ENCODE data around the gene FAM43B.

Gene FAM43B

DNA sequence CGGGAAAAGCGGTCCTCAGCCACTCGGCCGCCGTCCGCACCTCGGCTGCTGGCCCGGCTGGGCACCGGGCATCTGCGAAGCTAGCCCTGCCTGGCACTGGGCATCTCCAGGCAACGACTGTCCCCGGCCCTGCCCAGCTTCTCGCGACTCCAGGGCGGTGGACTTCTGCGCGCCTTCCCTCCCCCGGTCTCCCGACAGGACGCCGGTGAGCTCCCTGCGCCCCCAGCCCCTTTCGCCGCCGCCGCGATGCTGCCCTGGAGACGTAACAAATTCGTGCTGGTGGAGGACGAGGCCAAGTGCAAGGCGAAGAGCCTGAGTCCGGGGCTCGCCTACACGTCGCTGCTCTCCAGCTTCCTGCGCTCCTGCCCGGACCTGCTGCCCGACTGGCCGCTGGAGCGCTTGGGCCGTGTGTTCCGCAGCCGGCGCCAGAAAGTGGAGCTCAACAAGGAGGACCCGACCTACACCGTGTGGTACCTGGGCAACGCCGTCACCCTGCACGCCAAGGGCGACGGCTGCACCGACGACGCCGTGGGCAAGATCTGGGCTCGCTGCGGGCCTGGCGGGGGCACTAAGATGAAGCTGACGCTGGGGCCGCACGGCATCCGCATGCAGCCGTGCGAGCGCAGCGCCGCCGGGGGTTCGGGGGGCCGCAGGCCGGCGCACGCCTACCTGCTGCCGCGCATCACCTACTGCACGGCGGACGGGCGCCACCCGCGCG lies 514 bp downstream of the FAM43B start:
- DNase-seq = no peak

DNA sequence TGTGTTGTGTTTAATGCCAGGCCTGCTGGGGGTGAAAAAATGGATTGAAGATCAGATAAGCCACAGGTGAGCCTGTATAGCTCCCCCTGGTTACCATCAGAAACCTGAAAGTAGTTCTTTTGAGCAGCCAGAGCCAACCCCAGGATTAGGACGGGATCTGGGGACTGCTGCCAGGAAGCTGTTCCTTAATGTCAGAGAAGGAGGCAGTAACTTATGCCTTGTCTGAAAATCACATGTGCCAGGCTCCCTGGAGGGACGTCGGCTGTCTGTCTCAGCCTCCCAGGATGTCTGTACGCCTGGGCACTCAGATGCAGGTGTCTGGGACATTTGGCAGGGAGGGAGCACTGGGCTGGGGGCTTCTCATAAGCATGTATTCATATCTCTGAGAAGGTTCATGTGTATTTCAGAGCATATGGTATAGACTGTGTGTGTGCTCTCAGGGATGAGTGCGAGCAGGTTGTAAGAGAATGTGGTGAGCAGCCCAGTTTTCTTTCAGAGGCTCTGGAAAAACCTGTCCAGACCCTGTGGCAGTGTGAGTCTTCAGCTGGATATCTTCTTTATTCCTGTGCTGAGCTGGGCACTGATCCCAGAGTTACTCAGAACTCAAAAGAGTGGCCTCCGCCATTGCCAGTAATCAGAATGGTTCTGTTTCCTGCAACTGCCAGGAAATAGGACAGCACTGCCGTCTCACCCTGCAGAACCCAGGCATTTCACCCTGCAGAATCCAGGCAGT lies 2.8 kb downstream of the FAM43B start:
- DNase-seq = no peak

DNA sequence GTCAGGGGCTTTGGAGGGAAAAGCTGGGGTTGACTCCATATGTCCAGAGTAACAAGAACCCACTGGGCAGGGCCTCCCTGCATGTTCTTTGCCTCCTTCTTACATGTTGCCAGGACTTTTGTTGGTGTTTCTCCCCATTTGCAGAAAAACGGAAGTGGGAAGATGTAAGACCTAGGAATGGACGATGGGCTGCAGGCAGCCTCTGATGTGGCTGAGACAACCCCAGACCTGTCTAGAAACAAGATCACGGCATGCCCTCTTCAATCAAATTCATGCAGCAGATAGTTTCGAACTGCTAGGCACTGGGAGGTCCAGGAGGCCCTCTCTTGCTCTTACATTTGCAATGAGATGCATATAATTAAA lies 3.4 kb downstream of the FAM43B start:
- DNase-seq = no peak

DNA sequence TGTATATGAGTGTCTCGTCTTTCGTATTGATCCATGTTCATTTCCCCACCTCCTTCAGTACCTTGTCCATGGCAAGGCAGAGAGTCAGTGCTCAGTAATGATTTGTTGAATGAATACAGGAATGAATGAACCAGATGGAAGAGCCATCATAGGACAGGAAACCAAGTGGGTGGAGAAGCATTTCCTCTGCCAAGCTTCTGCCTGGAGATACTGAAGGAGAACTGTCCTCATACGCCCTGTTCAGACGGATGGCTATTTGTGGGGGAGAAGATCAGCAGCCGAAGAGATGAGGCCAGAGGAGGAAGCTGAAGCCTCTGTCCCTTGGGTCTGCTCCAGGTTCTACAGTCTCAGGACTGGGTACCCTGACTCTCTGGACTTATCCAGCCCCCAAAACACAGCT lies 5.8 kb downstream of the FAM43B start:
- no peak for DNase-seq

DNA sequence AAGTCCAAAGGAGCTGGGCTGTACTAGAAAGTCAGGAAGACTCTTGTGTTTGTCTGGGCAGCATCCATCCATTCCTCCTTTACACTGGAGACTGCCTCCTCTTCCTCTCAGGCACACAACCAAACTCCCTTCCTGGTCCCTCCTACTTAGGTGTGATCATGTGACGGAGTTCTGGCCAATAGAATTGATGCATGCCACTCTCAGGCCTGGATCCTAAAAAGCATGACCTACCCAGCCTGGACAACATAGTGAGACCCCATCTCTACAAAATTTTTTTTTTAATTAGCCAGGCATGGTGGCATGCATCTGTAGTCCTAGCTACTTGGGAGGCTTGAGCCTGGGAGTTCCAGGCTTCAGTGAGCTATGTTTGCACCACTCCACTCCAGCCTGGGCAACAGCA lies 8.6 kb downstream of the FAM43B start:
- no peak for DNase-seq

DNA sequence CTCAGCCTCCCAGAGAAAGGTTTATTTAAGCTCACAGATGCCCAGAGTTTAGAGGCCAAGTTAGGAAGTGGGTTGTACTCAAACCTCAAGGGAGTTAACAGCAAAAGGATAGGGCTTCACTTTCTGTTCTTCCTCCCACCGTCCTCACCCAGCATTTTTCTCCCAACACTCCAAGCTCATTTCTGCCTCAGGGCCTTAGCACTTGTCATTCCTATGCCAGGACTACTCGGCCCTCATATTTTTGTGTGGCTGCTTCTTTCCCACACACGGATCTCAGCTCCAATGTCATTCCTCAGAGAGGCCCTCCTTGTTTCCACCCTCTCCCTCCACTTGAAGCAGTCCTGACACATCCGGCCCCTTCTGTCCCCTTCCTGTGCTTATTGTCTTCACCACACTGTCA lies 12.9 kb downstream of the FAM43B start:
- no peak for DNase-seq

DNA sequence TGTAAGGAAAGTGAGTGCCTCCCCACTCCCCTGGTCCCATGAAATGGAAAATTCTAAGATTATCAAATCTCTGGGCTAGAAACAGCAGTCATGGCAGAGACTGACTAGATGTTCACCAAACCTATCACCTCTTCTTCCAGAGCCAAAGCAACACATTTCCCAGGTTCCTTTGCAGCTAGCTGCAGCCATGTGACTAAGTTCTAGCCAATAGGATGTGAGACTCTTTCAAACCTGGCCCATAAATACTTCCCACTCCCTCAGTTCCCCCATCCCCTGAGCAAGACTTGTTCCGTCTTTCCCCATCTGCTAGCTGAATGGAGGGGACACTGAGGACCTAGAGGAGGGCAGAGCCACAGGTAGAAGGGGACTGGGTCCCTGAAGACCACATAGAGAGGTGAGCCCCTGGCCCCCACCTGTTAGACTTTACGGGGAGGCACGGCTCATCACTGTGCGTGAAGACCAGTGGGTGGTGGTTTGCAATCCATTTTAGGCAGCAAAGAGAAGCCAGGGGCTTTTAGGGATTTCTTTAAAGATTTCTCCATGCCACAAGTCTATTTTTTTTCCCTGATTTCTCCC lies 17.2 kb downstream of the FAM43B start:
- DNase-seq = no peak

DNA sequence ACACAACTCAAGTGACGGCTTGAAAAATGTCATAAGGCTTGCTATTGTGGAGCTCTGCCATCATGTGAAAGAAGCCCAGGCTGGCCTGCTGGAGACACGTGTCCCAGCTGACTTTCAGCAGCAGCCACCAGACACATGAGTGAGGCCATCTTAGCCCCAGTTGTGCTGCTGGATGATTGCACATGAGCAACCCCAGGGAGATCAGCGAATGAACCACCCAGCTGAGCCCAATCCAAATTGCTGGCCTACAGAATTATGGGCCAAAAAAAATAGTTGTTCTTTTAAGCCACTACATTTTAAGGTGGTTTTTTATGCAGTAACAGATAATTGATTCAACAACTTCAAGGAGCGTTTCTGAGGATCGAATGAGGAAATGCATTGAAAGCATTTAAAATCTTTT lies 19.1 kb downstream of the FAM43B start:
- no peak for DNase-seq

DNA sequence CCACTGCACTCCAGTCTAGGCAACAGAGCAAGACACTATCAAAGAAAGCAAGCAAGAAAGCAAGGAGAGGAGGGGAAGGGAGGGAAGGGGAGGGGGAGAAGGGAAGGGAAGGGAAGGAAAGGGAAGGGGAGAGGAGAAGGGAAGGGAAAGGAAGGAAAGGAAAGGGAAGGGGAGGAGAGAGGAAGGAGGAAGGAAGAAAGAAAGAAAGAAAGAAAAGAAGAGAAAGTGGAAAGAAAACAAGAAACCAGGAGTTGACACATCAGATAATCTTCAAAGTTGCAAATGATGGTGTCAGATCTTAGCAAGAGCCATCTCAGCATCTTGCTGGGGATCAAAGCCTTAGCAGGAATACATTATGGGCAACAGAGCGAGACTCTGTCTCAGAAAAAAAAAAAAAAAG lies 21.6 kb downstream of the FAM43B start:
- no peak for DNase-seq

DNA sequence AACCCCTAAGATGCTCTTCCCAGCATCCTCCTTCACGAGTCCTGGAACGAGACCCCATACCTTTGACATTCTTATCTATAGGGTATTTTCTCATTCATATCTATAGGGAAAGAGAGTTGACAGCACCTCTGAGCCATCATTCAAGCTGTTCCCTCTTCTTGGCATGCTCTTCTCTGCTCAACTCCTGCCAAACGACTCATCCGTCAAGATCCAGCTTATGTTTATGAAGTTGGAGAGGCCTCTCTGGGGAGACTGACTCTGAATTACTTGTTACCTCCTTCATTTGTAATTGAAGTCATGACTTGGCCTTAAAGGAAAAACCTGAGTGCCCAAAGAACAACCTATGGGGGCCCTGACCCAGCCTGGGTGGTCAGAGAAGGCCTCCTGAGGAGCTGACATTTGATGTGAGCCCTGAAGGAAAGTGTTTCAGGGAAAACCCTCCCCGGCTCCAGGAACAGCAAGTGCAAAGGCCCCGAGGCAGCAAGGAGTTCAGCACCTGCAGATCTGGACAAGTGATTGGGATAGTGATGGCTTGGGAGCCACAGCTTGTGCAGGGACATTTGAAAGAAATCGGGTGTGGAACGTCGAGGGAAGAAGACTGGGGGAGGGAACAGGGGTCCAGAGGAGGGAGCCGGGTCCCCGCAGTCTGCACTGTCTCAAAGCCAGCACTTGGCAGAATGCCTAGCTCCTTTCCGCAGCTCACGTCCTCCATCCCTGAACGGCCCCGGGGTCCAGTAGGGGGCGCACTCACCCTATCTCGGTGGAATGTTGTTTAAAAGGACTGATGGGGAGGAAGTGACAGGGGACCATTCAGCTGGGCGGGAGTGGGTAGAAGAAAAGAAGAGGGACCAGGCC lies 22.5 kb downstream of the FAM43B start:
- DNase-seq = peak; percentile 64

DNA sequence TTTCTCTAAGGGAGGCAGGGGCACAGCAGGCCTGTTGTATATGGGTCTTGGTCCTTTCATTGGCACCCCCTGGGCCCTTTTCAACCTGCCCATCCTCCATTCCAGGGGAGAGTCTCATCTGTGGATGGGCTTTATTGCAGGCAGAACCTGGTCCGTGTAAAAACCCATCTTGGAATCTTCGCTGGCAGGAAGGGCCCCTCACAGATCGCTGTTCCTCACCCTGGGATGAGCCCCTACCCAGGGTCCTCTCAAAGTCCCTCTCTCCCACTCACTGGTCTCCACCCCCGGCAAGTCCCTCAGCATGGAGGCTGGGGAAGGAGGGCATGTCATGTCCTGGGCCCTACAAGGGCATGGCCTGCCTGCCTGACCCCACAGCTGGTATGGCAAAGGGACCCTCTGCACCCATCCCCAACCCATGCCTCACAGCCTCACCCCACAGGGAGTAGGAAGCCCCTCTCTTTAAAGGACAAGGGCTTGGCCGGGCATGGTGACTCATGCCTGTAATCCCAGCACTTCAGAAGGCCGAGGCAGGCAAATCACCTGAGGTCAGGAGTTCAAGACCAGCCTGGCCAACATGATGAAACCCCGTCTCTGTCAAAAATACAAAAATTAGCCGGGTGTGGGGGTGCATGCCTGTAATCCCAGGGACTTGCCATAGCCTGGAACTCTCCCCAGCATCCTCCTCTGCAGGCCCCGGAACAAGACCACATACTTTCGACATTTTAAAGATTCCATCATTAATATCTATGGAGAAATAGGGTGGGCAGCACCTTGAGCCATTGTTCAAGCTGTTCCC lies 23.4 kb downstream of the FAM43B start:
- DNase-seq = no peak

DNA sequence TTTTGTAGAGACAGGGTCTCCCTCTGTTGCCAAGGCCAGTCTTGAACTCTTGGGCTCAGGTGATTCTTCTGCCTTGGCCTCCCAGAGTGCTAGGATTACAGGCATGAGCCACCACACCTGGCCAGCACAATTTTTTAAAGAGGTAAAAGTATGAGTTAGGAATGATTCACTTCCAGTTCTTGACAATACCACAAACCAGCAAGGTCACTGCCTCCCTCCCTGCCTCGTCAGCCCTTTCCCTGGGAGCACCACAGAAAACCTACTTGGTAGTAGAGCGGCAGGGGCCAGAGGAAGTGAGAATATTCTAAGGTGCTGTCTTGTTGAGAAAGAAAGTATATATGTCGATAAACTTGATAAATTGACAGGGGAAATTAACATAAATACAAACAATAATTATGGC lies 25.7 kb downstream of the FAM43B start:
- no peak for DNase-seq

DNA sequence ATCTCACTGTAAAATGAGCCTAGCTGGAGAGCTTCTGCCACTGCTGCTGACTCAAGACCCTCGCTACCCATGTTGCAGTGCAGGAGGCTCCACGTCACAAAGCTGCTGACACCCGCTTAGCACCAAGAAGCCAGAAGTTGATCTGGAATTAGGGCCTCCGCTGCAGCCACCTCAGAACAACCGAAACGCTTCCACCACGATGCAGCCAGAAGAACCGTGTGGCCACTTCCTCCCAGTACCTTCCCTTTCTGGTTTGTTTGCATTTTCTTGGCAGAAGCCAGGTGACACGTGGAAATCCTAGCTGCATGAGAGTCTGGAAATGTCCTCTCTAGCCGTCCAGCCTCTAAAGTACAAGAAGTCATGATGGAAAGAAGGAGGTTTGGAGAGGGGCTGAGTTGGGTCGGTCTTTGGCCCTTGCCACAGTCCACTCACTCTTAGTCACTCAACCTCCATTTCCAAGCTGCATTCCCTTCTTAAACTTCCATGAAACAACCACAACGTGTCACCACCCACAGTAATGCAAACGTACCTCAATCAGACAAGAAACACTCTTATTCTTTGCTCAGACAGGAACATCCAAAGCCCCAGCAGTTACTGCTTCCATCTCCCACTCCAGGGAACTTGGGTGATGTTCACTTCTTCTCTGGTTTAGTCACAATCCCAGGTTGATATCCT lies 26.5 kb downstream of the FAM43B start:
- no peak for DNase-seq

DNA sequence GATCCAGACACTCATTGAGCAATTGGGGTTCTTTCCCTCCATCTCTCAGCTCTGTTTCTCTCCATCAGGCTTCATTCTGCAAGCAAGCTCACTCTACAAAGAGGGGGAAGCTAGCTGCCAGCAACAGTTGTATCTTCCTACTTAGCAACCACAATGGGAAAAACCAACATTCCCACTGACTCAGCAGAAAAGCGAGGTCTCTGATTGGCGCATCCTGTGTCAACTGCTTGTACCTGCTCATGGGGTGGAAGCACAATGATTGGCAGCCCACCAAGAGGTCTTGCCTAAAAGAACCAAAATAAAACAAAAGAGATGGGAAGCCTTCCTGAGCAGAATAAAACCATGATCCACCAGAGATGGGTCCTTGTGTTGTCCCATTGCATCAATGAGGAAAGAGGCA lies 32.5 kb downstream of the FAM43B start:
- DNase-seq = no peak

DNA sequence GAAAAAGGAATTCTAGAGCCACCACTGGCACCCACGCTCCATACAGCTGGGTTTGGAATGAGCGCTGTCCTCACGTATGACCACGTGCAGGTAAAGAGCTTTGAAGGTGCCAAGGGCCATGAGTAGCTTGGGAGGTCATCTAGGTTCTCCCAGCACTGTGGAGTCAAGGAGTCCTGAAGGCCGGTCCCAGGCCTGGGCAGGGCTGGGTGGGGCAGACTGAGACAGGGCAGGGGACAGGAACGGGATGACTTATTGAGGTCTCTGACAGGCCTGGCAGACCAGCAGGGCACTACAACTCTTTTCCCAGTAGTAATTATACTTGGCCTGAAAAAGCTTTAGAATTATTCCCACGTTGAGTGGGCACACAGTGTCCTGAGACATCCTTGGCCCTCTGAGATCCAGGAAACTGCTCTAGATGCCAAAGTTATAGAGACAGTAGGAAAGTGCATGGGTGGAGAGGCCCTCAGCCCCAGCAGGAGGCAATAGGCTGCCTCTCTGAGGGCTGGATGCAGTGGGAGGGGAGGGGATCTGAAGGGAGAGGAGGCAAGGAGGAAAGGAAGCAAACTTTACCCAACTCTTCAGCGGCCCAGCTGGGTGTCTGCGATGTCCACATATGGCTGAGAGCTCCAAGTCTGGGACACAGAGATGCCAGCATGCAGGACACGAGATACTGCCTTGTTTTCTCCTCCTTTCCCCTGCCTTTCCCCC lies 34.7 kb downstream of the FAM43B start:
- DNase-seq = no peak

DNA sequence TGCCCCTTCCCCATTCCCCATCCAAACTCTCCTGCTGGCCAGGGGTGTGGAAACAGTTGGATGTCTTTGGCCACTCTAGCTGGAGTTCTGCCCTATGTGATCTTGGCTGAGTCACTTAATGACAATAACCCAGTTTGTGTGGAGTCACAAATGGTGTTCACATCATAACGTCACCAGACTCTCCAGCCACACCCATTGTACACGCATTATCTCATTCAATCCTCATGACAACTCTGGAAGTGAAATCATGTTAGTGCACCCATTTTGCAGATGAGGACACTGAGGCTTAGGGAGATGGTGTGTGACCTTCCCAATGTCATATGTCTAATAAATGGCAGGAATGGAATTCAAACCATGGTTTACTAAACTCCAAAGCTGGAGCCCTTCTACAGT lies 35.3 kb downstream of the FAM43B start:
- no peak for DNase-seq

DNA sequence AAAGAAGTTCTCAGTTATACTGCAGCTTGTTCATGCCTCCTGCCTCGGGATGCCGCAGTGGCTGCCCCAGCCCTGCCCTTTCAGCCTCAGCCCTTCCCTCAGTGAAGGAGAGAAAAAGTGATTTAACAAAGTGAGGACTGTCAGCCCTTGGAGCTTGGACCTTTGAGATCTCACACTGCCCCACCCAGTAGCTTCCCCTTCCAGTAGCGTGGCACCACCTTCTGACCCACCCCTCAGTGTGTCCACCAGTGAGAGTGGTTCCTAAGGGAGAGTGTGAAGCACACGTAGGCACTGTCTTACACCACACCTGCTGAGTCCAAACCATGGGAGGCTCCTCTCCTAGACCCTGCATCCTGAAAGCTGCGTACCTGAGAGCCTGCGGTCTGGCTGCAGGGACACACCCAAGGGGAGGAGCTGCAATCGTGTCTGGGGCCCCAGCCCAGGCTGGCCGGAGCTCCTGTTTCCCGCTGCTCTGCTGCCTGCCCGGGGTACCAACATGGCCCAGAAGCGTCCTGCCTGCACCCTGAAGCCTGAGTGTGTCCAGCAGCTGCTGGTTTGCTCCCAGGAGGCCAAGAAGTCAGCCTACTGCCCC lies 36.4 kb downstream of the FAM43B start, which contains the start of gene CDA:
CDA (plus strand) TSS at position 464 of the 592 bp plus-strand sequence; CDS start at position 497, 33 bp downstream.
- no peak for DNase-seq

DNA sequence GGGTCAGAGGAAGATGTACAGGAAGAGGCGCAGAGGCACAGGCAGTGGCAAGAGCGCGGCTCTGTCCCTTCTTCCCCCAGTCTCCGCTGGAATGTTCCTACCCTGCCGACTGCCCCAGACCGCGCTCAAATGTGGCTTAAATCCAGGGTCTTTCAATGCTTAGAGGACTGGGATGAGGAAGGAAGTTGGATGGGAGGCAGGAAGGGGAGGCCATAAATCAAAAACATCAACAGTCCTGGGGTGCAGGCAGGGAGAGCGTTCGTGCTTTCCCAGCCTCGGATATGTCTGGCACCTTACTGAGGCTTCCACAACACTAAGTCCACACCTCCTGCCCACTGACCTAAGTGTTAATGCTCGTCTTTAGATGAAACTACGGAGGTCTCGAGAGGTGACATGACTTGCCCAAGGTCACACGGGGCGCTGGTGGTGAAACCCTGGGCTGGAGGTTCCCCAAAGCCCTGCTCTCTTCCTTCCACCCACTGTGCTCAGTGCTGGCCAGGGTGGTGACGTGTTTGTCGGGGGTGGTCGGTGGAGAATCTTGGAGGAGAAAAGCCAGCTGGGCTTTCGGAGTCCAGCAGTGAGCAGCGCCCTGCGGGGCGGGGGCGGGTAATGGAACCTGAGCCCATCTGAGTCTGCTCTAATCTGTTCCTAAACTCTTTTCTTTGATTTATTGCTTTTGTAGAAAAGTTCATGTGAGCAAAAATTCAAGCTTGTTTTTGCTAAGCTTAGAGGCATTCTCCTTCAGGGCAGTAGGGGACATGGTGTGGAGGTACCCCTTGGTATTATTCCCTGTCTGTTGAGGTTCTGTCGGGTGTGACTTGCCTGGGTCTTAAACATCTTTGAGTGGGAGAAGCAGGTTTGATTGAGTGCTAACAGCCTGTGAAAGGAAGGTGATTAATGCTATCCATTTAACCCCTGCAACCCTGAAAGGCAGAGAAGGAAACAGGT lies 37.2 kb downstream of the FAM43B start:
- no peak for DNase-seq

DNA sequence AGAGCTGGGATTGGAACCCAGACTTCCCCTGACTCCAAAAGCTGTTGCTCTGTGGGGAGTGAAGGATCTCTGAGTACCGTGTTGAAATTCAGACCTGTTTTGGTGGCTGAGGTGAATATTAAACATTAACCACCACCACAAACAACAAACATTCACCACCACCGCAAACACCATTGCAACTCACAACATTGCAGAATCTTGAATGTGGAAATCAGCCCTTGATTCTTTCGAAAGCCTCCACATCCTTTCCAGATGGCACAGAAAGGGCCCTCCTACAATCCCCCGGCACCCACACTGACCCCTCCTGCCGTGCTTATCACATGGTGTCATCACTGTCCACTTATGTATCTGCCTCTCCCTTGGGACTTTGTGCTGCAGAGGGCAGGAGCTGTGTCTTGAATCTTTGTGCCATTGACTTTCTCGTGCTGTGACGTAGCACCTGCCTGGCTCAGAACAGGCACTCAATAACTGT lies 38.0 kb downstream of the FAM43B start:
- no peak for DNase-seq

DNA sequence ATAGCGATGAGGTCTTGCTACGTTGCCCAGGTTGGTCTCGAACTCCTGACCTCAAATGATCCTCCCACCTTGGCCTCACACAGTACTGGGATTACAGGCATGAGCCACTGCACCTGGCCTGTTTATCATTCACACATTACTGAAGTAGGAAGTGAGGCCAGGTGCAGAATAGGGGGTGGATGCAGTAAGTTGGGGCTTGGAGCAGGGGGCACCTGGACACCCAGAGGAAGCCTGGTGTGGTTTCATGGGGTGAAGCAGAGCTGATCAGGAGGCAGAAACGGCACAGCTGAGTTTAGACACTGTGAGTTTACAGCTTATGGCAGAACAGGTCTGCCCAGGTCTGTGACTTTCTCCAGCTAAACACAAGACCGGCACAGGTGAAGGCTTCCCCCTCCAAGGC lies 41.4 kb downstream of the FAM43B start:
- DNase-seq = no peak

Data from stimulated activated CD4-positive, alpha-beta T cell treated with anti-CD3 and anti-CD28 coated beads, Interleukin-4, amount 100 ng/mL, for 1 hour (primary cell).